ENCODE measurements around the gene NT5C3A.

DNA sequence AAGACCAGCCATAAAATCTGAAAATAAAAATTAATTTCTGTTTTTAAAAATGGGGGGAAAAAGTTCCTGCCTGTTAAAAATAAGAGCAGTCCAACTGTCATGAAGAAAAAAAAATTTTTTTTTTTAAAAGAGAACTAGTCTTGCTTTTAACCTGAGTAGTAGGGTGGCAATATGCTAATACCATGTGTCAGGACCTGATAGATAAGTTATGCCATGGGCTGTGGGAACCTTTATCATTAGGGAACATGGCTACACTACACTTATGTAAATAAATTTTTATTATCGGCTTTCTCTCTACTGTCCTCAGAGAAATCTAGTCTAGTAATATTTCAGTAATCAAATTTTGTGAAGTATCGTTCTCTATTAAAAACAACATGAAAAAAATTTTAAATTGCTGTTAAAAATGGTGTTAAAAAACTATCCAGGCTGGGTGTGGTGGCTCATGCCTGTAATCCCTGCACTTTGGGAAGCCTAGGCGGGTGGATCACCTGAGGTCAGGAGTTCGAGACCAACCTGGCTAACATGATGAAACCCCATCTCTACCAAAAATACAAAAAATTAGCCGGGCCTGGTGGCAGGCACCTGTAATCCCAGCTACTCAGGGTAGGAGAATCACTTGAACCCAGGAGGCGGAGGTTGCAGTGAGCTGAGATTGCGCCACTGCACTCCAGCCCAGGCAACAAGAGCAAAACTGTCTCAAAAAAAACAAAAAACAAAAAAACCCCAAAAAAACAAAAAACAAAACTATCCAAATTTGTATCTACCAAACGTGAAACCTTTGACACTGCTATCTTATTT is 20.7 kb downstream of the NT5C3A start:
- TF ChIP-seq, protein P1, sequence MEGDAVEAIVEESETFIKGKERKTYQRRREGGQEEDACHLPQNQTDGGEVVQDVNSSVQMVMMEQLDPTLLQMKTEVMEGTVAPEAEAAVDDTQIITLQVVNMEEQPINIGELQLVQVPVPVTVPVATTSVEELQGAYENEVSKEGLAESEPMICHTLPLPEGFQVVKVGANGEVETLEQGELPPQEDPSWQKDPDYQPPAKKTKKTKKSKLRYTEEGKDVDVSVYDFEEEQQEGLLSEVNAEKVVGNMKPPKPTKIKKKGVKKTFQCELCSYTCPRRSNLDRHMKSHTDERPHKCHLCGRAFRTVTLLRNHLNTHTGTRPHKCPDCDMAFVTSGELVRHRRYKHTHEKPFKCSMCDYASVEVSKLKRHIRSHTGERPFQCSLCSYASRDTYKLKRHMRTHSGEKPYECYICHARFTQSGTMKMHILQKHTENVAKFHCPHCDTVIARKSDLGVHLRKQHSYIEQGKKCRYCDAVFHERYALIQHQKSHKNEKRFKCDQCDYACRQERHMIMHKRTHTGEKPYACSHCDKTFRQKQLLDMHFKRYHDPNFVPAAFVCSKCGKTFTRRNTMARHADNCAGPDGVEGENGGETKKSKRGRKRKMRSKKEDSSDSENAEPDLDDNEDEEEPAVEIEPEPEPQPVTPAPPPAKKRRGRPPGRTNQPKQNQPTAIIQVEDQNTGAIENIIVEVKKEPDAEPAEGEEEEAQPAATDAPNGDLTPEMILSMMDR (IDR thresholded peaks at IDR 0.05): no peak
- no peak for TF ChIP-seq POLR2A (IDR thresholded peaks at IDR 0.05)
